ENCODE results near the gene PDGFA. TPM values are rescaled to one million over a fixed set of nuclear protein-coding genes. Genes with fewer than 3 reads are reported as not detected.

The PDGFA gene
- total RNA-seq, 1 donor from 2014 or later = 78.8 TPM

DNA sequence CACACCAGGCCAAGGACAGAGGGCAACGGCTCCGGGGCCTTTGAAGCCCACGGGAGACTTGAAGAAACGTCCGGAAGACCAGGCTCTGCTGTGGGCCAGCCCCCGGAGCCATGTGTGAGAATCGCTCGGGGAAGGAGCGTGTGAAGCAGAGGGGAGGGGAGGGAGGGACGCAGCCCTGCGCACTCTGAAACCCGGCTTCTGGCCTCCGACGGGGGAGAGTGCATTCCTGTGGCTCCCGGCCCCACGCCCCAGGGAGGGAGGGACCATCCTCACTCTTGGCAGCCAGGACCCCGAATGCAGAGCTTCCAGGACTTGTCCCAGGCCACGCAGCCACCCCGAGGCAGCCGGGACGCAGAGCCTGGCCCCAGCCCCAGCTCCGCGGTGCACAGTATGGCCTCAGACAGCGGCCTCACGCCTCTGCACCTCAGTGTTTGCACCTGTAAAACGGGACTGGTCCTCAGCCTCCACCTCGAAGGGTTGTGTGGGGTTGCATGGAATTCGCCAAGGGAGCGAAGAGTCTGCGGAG lies 67.4 kb downstream of the PDGFA start:
- TF ChIP-seq, protein P1, sequence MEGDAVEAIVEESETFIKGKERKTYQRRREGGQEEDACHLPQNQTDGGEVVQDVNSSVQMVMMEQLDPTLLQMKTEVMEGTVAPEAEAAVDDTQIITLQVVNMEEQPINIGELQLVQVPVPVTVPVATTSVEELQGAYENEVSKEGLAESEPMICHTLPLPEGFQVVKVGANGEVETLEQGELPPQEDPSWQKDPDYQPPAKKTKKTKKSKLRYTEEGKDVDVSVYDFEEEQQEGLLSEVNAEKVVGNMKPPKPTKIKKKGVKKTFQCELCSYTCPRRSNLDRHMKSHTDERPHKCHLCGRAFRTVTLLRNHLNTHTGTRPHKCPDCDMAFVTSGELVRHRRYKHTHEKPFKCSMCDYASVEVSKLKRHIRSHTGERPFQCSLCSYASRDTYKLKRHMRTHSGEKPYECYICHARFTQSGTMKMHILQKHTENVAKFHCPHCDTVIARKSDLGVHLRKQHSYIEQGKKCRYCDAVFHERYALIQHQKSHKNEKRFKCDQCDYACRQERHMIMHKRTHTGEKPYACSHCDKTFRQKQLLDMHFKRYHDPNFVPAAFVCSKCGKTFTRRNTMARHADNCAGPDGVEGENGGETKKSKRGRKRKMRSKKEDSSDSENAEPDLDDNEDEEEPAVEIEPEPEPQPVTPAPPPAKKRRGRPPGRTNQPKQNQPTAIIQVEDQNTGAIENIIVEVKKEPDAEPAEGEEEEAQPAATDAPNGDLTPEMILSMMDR (IDR thresholded peaks at IDR 0.05; ENCODE audit: unreplicated experiment) = no peak
- Mint-ChIP-seq H3K4me3 (no peak overlapping the region), H3K9me3 (no peaks in the 10 kb centered on the region), H3K4me1 (peaks cover 36% of the 10 kb centered on the region), H3K27ac (peak overlapping the region; percentile 69), H3K36me3 (no peaks in the 10 kb centered on the region), H3K27me3 (ENCODE audit: low read depth) (no peaks in the 10 kb centered on the region)
- peak in 1 of 2 experiments; percentile 73 for DNase-seq (ENCODE audit: low spot score in 2 of 2, unreplicated experiment in 2 of 2)

DNA sequence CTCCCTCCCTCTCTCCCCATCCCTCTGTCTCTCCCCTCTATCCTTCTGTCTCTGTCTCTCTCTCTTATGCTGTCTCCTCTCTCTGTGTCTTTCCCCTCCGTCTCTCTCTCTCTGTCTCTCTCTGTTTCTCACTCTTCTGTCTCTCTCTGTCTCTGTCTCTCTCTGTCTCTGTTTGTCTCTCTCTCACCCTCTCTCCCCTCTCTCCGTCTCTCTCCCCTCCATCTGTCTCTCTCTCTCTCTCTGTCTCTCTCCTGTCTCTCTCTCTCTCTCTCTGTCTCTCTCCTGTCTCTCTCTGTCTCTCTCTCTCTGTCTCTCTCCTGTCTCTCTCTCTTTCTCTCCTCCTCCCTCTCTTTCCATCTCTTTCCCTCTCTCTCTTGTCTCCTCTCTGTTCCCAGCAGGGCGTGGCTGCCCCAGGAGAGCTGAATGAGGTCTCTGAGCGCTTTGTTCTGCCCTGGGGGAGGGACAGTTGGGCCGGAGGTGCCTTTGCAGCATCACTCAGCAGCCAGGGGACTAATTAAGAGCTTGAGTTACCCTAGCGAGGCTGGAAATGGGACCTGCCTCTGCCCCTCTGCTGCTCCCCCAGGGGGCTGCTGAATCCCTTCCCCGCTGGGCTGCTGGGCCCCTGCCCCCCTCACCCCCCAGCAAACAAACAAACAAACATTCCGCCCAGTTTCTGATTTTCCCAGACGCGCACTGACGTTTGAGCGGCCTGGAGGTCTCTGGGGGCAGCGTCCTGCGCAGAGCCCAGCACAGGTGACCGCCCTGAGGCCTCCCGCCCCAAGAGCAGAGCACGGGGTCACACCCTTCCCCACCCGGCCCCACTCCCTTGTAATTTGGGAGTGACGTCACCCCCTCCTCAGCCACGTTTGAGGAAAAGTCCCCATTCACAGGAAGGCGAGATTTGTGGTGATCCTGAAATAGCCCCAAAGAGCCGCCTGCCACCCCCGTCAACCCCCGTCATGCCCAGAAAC lies 68.1 kb downstream of the PDGFA start:
- Mint-ChIP-seq H3K27me3 (ENCODE audit: low read depth) (no peaks in the 10 kb centered on the region), H3K9me3 (no peaks in the 10 kb centered on the region), H3K27ac (peak overlapping the region; percentile 69), H3K4me3 (no peak overlapping the region), H3K36me3 (no peaks in the 10 kb centered on the region), H3K4me1 (peaks cover 36% of the 10 kb centered on the region)
- DNase-seq (ENCODE audit: low spot score in 2 of 2, unreplicated experiment in 2 of 2) = no peak
- TF ChIP-seq, protein P1 (IDR thresholded peaks at IDR 0.05; ENCODE audit: unreplicated experiment) = no peak

DNA sequence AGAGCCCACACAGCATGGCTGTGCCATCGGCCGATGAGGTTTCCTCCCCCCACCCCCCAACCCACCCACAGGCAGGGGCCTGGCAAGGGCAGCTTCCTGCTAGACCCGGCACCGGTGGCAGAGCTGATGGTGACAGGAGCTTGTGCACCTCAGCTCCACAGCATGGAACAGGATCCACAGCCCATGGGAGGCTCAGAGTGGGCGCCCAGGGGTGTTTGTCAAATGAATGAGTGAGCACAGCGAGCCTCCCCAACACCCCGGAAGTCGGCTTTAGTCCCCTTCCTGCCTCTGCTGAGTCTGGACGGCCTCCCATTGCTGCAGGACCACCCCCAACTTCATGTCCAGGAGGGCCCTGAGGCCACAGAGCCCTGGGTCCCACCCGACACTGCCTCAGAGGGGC lies 68.9 kb downstream of the PDGFA start:
- TF ChIP-seq, protein P1 (IDR thresholded peaks at IDR 0.05; ENCODE audit: unreplicated experiment) = no peak
- no peaks in the 10 kb centered on the region for H3K9me3 Mint-ChIP-seq
- H3K4me1 Mint-ChIP-seq = peaks cover 36% of the 10 kb centered on the region
- no peak for DNase-seq (ENCODE audit: low spot score in 2 of 2, unreplicated experiment in 2 of 2)
- no peak overlapping the region for H3K27ac Mint-ChIP-seq
- H3K27me3 Mint-ChIP-seq (ENCODE audit: low read depth) = no peaks in the 10 kb centered on the region
- H3K4me3 Mint-ChIP-seq = no peak overlapping the region
- no peaks in the 10 kb centered on the region for H3K36me3 Mint-ChIP-seq

DNA sequence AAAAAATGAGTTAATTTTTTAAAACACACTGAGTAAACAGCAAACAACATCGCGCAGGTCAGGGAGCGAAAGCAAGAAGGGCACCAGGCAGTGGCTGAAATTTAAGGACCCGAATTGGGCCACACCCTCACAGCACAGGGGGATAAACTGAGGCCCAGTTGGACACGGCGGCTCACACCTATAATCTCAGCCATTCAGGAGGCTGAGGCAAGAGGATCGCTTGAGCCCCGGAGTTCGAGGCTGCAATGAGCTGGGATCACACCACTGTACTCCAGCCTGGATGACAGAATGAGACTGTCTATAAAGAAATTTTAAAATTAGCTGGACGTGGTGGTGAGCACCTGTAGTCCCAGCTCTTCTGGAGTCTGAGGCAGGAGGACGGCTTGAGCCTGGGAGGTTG lies 69.6 kb downstream of the PDGFA start:
- Mint-ChIP-seq H3K36me3 (no peaks in the 10 kb centered on the region), H3K27ac (no peak overlapping the region), H3K4me3 (no peak overlapping the region), H3K4me1 (peaks cover 35% of the 10 kb centered on the region), H3K27me3 (ENCODE audit: low read depth) (no peaks in the 10 kb centered on the region), H3K9me3 (no peaks in the 10 kb centered on the region)
- no peak for DNase-seq (ENCODE audit: low spot score in 2 of 2, unreplicated experiment in 2 of 2)
- TF ChIP-seq, protein P1 (IDR thresholded peaks at IDR 0.05; ENCODE audit: unreplicated experiment) = no peak

DNA sequence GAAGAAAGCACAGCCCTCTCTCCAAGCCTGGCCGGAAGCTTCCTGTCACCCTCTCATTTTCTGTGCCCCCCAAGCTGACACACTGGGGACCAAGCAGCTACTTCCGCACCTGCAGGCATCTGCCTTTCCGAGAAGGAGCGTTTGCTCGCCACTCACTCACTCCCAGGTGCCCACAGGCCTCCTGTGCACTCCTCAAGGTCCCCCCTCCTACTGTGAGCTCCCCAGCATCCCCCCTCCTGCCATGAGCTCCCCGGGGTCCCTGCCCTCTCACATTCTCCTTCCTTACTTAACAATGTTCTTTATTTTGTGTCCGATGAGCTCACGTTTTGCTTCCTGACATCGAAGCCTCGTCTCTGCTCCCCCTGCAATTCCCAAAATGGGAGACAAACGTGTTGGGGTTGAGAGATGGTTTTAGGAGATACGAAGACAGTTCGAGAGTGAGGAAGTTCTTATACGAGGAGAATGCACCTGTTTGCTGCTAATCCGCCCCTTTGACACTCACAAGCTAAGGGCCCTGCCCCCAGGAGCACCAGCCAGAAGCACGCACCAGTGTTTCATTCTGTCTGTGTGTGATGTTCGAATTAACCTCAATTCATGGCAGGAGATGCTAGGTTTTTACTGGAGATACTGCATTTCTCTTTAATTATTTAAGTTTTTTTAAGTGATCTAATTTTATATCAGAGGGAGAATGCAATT lies 70.2 kb downstream of the PDGFA start:
- Mint-ChIP-seq H3K36me3 (no peaks in the 10 kb centered on the region), H3K9me3 (no peaks in the 10 kb centered on the region), H3K4me3 (no peak overlapping the region), H3K27ac (no peak overlapping the region), H3K4me1 (peaks cover 40% of the 10 kb centered on the region), H3K27me3 (ENCODE audit: low read depth) (no peaks in the 10 kb centered on the region)
- DNase-seq (ENCODE audit: low spot score in 2 of 2, unreplicated experiment in 2 of 2) = no peak
- TF ChIP-seq, protein P1 (IDR thresholded peaks at IDR 0.05; ENCODE audit: unreplicated experiment) = no peak

Data from mesothelial cell of epicardium (in vitro differentiated cells).